Measurements from ENCODE around the gene PLAAT2. TPM values are rescaled to one million over a fixed set of nuclear protein-coding genes. Genes with fewer than 3 reads are reported as not detected.
"Not testable (repeated sequence)": the region's sequence is repeated elsewhere in the genome, so short reads cannot be mapped to it uniquely, and the experiment has no call there.

PLAAT2 gene
- polyA plus RNA-seq, 1 of the 3 experiments (the other 2 are of a cell fraction), result 0.53 TPM

GRCh38 chr11:63529373-63529772 lies 33.8 kb downstream of the PLAAT2 start:
- CTCF ChIA-PET, POLR2A ChIA-PET, H3K4me2 ChIP-seq: not testable (repeated sequence)

GRCh38 chr11:63528729-63529278 lies 34.4 kb downstream of the PLAAT2 start:
- H3K79me2 ChIP-seq (ENCODE audit: insufficient read depth); H3K27me3 ChIP-seq (ENCODE audit: insufficient read depth); DNase-seq; H3K4me2 ChIP-seq; H3F3A ChIP-seq (replicated peaks; ENCODE audit: insufficient read depth); H3K4me3 ChIP-seq (ENCODE audit: low read depth in 2 of 2, low read length in 1 of 2); H3K9me3 ChIP-seq; H4K20me1 ChIP-seq (ENCODE audit: insufficient read depth); H3K9ac ChIP-seq; H3K36me3 ChIP-seq (replicated peaks in 1 of 2; ENCODE audit: control insufficient read depth in 1 of 2, insufficient read depth in 2 of 2, low read length in 1 of 2); H3K9me2 ChIP-seq; CTCF ChIA-PET; H2AFZ ChIP-seq (ENCODE audit: low read depth); POLR2A ChIA-PET; H3K27ac ChIP-seq (ENCODE audit: low read depth in 2 of 2, low read length in 1 of 2); H3K4me1 ChIP-seq (ENCODE audit: control insufficient read depth in 1 of 2, insufficient read depth in 2 of 2, low read depth in 1 of 2, low read length in 1 of 2): not testable (repeated sequence)
- 24% methylated on average over 1 of the region's 3 CpGs for WGBS (ENCODE audit: low lambda C conversion rate)

More at GRCh38 chr11:63529373-63529772, 33.8 kb downstream of the PLAAT2 start:
- DNase-seq; H3K4me1 ChIP-seq (ENCODE audit: control insufficient read depth in 1 of 2, insufficient read depth in 2 of 2, low read depth in 1 of 2, low read length in 1 of 2); H3K36me3 ChIP-seq (replicated peaks in 1 of 2; ENCODE audit: control insufficient read depth in 1 of 2, insufficient read depth in 2 of 2, low read length in 1 of 2); H3K9ac ChIP-seq; H2AFZ ChIP-seq (ENCODE audit: low read depth); H3K27me3 ChIP-seq (ENCODE audit: insufficient read depth); H4K20me1 ChIP-seq (ENCODE audit: insufficient read depth); H3K4me3 ChIP-seq (ENCODE audit: low read depth in 2 of 2, low read length in 1 of 2); H3K27ac ChIP-seq (ENCODE audit: low read depth in 2 of 2, low read length in 1 of 2); H3K79me2 ChIP-seq (ENCODE audit: insufficient read depth); H3F3A ChIP-seq (replicated peaks; ENCODE audit: insufficient read depth); H3K9me2 ChIP-seq; H3K9me3 ChIP-seq: not testable (repeated sequence)
- 43% methylated on average over 6 of the region's 6 CpGs for WGBS (ENCODE audit: low lambda C conversion rate)

GRCh38 chr11:63528156-63528555 lies 35.0 kb downstream of the PLAAT2 start:
- H3K27ac ChIP-seq (ENCODE audit: low read depth in 2 of 2, low read length in 1 of 2); H3K4me2 ChIP-seq; H3K9me2 ChIP-seq; H3K36me3 ChIP-seq (replicated peaks in 1 of 2; ENCODE audit: control insufficient read depth in 1 of 2, insufficient read depth in 2 of 2, low read length in 1 of 2); H2AFZ ChIP-seq (ENCODE audit: low read depth); H4K20me1 ChIP-seq (ENCODE audit: insufficient read depth); H3F3A ChIP-seq (replicated peaks; ENCODE audit: insufficient read depth); H3K9me3 ChIP-seq; H3K4me3 ChIP-seq (ENCODE audit: low read depth in 2 of 2, low read length in 1 of 2); H3K79me2 ChIP-seq (ENCODE audit: insufficient read depth); DNase-seq; H3K27me3 ChIP-seq (ENCODE audit: insufficient read depth); H3K4me1 ChIP-seq (ENCODE audit: control insufficient read depth in 1 of 2, insufficient read depth in 2 of 2, low read depth in 1 of 2, low read length in 1 of 2); POLR2A ChIA-PET; H3K9ac ChIP-seq; CTCF ChIA-PET: not testable (repeated sequence)
- WGBS (ENCODE audit: low lambda C conversion rate), result 40% methylated on average over 2 of the region's 11 CpGs

GRCh38 chr11:63527667-63528066 lies 35.5 kb downstream of the PLAAT2 start:
- H2AFZ ChIP-seq (ENCODE audit: low read depth), result no peak overlapping the region
- no peaks in the 10 kb centered on the region for H3K4me1 ChIP-seq (ENCODE audit: control insufficient read depth in 1 of 2, insufficient read depth in 2 of 2, low read depth in 1 of 2, low read length in 1 of 2)
- H3K79me2 ChIP-seq (ENCODE audit: insufficient read depth), result no peaks in the 10 kb centered on the region
- H3K27me3 ChIP-seq (ENCODE audit: insufficient read depth), result no peaks in the 10 kb centered on the region
- H4K20me1 ChIP-seq (ENCODE audit: insufficient read depth), result no peaks in the 10 kb centered on the region
- no peak overlapping the region for H3K9ac ChIP-seq
- TF ChIP-seq RCOR1 (IDR thresholded peaks at IDR 0.05; ENCODE audit: low read length) (no peak), USF2 (IDR thresholded peaks at IDR 0.05; ENCODE audit: borderline replicate concordance, low read depth, low read length) (no peak), ELF1 (IDR thresholded peaks at IDR 0.05) (no peak), GATA2 (CRISPR knock-in tag; IDR thresholded peaks at IDR 0.05) (no peak), EP300 (IDR thresholded peaks at IDR 0.05; ENCODE audit: borderline replicate concordance in 1 of 2, low read depth in 1 of 2, low read length in 1 of 2) (no peak), MXI1 (IDR thresholded peaks at IDR 0.05; ENCODE audit: low read depth, low read length) (no peak), IRF3 (IDR thresholded peaks at IDR 0.05; ENCODE audit: low read depth, low read length) (no peak), FOXJ3 (CRISPR knock-in tag; IDR thresholded peaks at IDR 0.05) (no peak), MEF2A (IDR thresholded peaks at IDR 0.05; ENCODE audit: borderline replicate concordance, low read depth) (no peak), PBX3 (IDR thresholded peaks at IDR 0.05) (no peak)
- H3K9me3 ChIP-seq, result no peaks in the 10 kb centered on the region
- no peaks in the 10 kb centered on the region for H3F3A ChIP-seq (replicated peaks; ENCODE audit: insufficient read depth)
- H3K9me2 ChIP-seq, result no peaks in the 10 kb centered on the region
- no peak overlapping the region for H3K4me3 ChIP-seq (ENCODE audit: low read depth in 2 of 2, low read length in 1 of 2)
- CTCF ChIA-PET, result no interaction called here
- DNase-seq, result no peak
- 49% methylated on average over 2 of the region's 2 CpGs for WGBS (ENCODE audit: low lambda C conversion rate)
- H3K4me2 ChIP-seq, result no peak overlapping the region
- POLR2A ChIA-PET, result no interaction called here
- H3K36me3 ChIP-seq (replicated peaks in 1 of 2; ENCODE audit: control insufficient read depth in 1 of 2, insufficient read depth in 2 of 2, low read length in 1 of 2), result no peaks in the 10 kb centered on the region
- no peak overlapping the region for H3K27ac ChIP-seq (ENCODE audit: low read depth in 2 of 2, low read length in 1 of 2)
